ENCODE data around the gene LAMA2. TPM values are rescaled to one million over a fixed set of nuclear protein-coding genes. Genes with fewer than 3 reads are reported as not detected.
A peak's percentile ranks its signal among the peaks of the same experiment; 100 is the strongest.

LAMA2 gene
- total and polyA plus RNA-seq, 4 donors = 23.9 to 172 (median 78.5) TPM

DNA sequence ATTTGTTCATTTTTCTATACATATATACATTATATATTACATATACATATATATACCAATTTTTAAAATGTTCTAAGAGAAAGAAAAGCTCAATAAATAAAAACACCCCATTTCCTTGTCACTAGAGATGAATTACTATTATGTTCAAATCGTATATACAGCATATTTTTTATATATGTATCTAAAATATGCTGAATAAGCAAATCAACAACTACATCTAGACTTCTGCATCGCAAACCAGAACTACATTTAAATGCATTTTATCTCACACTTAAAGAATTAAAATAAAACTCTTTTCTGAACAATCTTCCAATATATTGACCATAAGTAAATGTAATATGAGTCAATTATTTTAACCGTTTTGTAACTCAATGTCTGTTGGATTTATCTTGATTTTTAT, 133.9 kb downstream of the LAMA2 start:
- no peak for DNase-seq (ENCODE audit: low read depth in 4 of 6, low spot score in 6 of 6)
- no CpG with 5 or more reads among the region's 3 CpGs for WGBS (ENCODE audit: insufficient coverage)
- Histone ChIP-seq H3K4me3 (ENCODE audit: low read depth, low read length) (no peak overlapping the region), H3K4me1 (ENCODE audit: control insufficient read depth, insufficient read depth, low read length) (no peaks in the 10 kb centered on the region), H3K36me3 (ENCODE audit: control insufficient read depth, insufficient read depth, low read length) (no peaks in the 10 kb centered on the region), H3K9me3 (ENCODE audit: control insufficient read depth, insufficient read depth, low read length) (no peaks in the 10 kb centered on the region), H3K27ac (ENCODE audit: low read depth, low read length) (no peak overlapping the region), H3K27me3 (ENCODE audit: control insufficient read depth, insufficient read depth, low read length) (no peaks in the 10 kb centered on the region)

DNA sequence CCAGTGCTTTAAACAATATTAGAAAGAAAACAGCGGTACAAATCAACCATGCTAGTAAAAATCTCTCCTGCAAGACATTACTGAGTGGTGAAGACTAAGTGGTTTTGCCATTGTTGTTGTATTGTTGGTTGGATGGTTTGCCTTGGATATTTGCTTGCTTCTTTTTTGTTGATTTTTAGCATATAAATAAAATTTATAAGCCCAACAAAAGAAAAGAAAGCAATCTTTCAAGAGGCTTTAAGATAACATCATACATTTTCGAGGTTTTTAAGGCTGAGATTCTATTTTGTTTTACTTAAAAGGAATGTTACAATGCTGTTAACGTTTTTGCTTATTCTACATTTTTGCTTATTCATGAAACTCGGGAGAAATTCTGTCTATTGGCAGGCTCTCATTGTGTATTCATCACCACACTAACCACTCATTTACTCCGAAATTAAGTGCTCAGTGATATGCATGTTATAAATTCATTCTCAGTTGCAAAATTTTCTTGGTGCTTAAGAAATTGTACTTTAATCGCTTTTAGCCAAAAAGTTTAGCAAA, 139.1 kb downstream of the LAMA2 start:
- Histone ChIP-seq H3K4me3 (ENCODE audit: low read depth, low read length) (no peak overlapping the region), H3K36me3 (ENCODE audit: control insufficient read depth, insufficient read depth, low read length) (no peaks in the 10 kb centered on the region), H3K27me3 (ENCODE audit: control insufficient read depth, insufficient read depth, low read length) (no peaks in the 10 kb centered on the region), H3K9me3 (ENCODE audit: control insufficient read depth, insufficient read depth, low read length) (no peaks in the 10 kb centered on the region), H3K4me1 (ENCODE audit: control insufficient read depth, insufficient read depth, low read length) (no peaks in the 10 kb centered on the region), H3K27ac (ENCODE audit: low read depth, low read length) (no peak overlapping the region)
- WGBS (ENCODE audit: insufficient coverage) = no CpG with 5 or more reads among the region's 6 CpGs
- no peak for DNase-seq (ENCODE audit: low read depth in 4 of 6, low spot score in 6 of 6)

DNA sequence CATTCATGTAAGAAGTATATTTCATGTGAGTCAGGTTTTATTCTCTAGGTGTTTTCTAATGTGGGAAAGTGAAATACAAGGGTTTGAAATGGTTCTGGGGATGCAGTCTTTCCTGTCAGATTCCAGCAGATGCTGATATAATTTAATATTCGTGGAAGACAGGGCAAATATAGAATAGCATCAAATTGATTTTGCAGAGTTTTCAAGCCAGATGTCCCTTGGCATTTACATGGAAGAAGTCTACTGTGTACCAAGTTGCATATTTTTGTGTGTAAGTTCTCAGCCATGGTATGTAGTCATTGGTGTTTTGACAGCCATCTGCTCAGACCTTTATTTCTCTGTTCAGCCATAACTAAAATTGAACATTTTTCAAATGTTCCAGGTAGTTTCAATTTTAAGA, 143.7 kb downstream of the LAMA2 start:
- WGBS (ENCODE audit: insufficient coverage) = 83% methylated on average over 1 of the region's 1 CpG
- H3K4me3 ChIP-seq (ENCODE audit: low read depth, low read length) = no peak overlapping the region
- no peaks in the 10 kb centered on the region for H3K36me3 ChIP-seq (ENCODE audit: control insufficient read depth, insufficient read depth, low read length)
- H3K4me1 ChIP-seq (ENCODE audit: control insufficient read depth, insufficient read depth, low read length) = no peaks in the 10 kb centered on the region
- peak in 1 of 6 donors; percentile 43 for DNase-seq (ENCODE audit: low read depth in 4 of 6, low spot score in 6 of 6)
- H3K27ac ChIP-seq (ENCODE audit: low read depth, low read length) = no peak overlapping the region
- no peaks in the 10 kb centered on the region for H3K27me3 ChIP-seq (ENCODE audit: control insufficient read depth, insufficient read depth, low read length)
- H3K9me3 ChIP-seq (ENCODE audit: control insufficient read depth, insufficient read depth, low read length) = no peaks in the 10 kb centered on the region

DNA sequence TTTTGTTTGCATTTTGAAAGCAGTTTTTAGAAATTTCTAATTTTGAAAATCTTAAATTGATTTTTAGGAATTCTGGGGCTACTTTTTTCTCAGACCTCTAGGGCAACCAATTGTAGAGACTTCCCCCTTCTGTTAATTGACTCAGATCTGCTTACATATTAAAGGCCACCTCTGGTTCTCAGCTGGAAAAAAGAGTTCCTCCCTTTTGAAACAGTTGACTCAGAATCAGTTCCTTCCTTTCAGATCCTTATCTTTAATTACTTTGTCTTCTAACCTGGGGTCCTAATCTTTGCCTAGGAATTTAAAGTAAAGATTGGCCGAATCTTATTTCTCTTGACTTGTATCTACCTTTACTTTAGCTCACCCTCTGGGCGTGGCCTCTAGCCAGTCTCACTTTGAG, 146.8 kb downstream of the LAMA2 start:
- Histone ChIP-seq H3K36me3 (ENCODE audit: control insufficient read depth, insufficient read depth, low read length) (no peaks in the 10 kb centered on the region), H3K27ac (ENCODE audit: low read depth, low read length) (no peak overlapping the region), H3K27me3 (ENCODE audit: control insufficient read depth, insufficient read depth, low read length) (no peaks in the 10 kb centered on the region), H3K4me1 (ENCODE audit: control insufficient read depth, insufficient read depth, low read length) (no peaks in the 10 kb centered on the region), H3K9me3 (ENCODE audit: control insufficient read depth, insufficient read depth, low read length) (no peaks in the 10 kb centered on the region), H3K4me3 (ENCODE audit: low read depth, low read length) (no peak overlapping the region)
- DNase-seq (ENCODE audit: low read depth in 4 of 6, low spot score in 6 of 6) = no peak
- 43% methylated on average over 1 of the region's 2 CpGs for WGBS (ENCODE audit: insufficient coverage)

DNA sequence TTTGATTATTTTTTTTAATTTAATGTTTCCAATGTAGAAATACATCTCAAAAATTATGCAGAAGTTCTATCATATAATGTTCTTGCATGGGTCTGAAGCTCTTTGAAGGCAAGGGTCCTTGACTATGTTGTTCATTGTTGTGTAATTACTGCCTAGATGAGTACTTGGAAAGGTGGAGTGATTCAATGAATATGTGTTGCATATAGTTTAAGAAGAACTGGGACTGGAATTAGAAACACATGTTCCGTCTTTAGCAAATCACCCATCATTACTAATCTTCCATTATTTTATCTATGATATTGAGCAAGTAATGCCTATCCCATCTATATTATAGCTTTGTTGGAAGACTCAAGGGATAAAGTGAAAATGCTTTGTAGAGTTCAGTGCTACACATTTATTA, 147.3 kb downstream of the LAMA2 start:
- no peaks in the 10 kb centered on the region for H3K27me3 ChIP-seq (ENCODE audit: control insufficient read depth, insufficient read depth, low read length)
- no CpG with 5 or more reads among the region's 1 CpG for WGBS (ENCODE audit: insufficient coverage)
- DNase-seq (ENCODE audit: low read depth in 4 of 6, low spot score in 6 of 6) = no peak
- no peak overlapping the region for H3K27ac ChIP-seq (ENCODE audit: low read depth, low read length)
- no peaks in the 10 kb centered on the region for H3K9me3 ChIP-seq (ENCODE audit: control insufficient read depth, insufficient read depth, low read length)
- no peak overlapping the region for H3K4me3 ChIP-seq (ENCODE audit: low read depth, low read length)
- H3K36me3 ChIP-seq (ENCODE audit: control insufficient read depth, insufficient read depth, low read length) = no peaks in the 10 kb centered on the region
- H3K4me1 ChIP-seq (ENCODE audit: control insufficient read depth, insufficient read depth, low read length) = no peaks in the 10 kb centered on the region

DNA sequence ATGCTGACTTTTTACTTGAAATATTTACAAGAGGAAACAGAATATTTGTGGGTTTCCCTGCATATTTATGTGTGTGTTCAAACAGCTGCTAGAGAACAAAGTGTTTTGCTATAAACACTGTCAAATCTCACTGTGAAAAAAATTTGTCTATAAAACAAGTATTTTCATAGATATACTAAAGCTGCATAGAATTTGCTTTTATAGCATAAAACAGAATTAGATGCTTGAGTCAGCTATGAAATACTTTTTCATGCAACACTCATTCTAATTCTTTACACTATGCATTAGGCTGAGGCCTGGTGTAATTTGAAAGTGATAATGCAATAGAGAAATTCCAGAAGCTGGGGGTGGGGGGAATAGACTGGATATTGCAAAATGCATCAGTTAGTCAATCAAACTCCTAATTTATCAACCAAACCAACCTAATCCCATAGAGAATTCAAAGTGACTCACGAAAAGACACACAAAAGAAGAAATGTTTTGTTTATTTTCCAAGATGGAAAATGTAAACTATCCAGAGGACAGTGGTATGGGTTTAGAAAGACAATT, 148.2 kb downstream of the LAMA2 start:
- DNase-seq (ENCODE audit: low read depth in 4 of 6, low spot score in 6 of 6) = no peak
- no peaks in the 10 kb centered on the region for H3K36me3 ChIP-seq (ENCODE audit: control insufficient read depth, insufficient read depth, low read length)
- no peak overlapping the region for H3K27ac ChIP-seq (ENCODE audit: low read depth, low read length)
- no peaks in the 10 kb centered on the region for H3K27me3 ChIP-seq (ENCODE audit: control insufficient read depth, insufficient read depth, low read length)
- no peak overlapping the region for H3K4me3 ChIP-seq (ENCODE audit: low read depth, low read length)
- H3K4me1 ChIP-seq (ENCODE audit: control insufficient read depth, insufficient read depth, low read length) = no peaks in the 10 kb centered on the region
- no peaks in the 10 kb centered on the region for H3K9me3 ChIP-seq (ENCODE audit: control insufficient read depth, insufficient read depth, low read length)
- no CpG with 5 or more reads among the region's 1 CpG for WGBS (ENCODE audit: insufficient coverage)

DNA sequence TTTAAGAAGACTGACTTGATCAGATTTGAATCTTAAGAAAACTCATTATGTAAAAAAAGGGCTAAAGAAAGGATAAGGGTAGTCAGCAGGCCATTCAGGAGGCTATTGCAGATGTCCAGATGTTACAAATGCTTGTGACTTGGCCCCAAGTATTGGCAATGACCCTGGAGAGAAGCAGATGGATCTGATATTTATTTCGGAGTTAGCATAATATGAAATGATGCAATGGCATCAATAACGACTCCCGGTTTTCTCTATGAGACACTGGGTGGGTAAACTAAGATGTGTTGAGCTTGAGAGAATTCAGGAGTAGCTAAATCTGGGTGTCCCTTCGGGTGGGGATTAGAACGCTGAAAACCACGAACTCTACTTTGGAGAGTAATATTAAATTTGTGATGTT, 149.7 kb downstream of the LAMA2 start:
- no peaks in the 10 kb centered on the region for H3K9me3 ChIP-seq (ENCODE audit: control insufficient read depth, insufficient read depth, low read length)
- no peak overlapping the region for H3K4me3 ChIP-seq (ENCODE audit: low read depth, low read length)
- H3K36me3 ChIP-seq (ENCODE audit: control insufficient read depth, insufficient read depth, low read length) = no peaks in the 10 kb centered on the region
- no peak overlapping the region for H3K27ac ChIP-seq (ENCODE audit: low read depth, low read length)
- H3K4me1 ChIP-seq (ENCODE audit: control insufficient read depth, insufficient read depth, low read length) = no peaks in the 10 kb centered on the region
- no peaks in the 10 kb centered on the region for H3K27me3 ChIP-seq (ENCODE audit: control insufficient read depth, insufficient read depth, low read length)
- no peak for DNase-seq (ENCODE audit: low read depth in 4 of 6, low spot score in 6 of 6)
- WGBS (ENCODE audit: insufficient coverage) = 92% methylated on average over 4 of the region's 6 CpGs

DNA sequence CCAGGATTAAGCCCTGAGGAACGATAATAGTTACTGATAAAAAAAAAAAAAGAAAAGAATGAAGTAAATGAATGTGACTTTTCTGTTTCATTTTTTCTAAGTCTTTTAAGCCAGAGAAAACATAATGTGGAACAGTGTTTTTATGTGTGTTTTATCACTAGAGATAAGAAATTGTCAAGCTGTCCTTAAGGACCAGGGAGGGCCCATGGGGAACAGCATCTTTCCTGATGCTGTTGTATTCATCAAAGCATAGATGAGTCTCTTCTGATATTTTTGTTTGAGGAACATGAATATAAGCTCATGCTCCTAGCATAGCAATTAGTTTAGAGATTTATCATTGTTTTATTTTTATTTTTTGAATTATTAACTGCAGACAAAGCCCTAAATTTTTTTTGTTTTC, 150.2 kb downstream of the LAMA2 start:
- H3K27me3 ChIP-seq (ENCODE audit: control insufficient read depth, insufficient read depth, low read length) = no peaks in the 10 kb centered on the region
- WGBS (ENCODE audit: insufficient coverage) = no CpG with 5 or more reads among the region's 1 CpG
- H3K4me1 ChIP-seq (ENCODE audit: control insufficient read depth, insufficient read depth, low read length) = no peaks in the 10 kb centered on the region
- H3K36me3 ChIP-seq (ENCODE audit: control insufficient read depth, insufficient read depth, low read length) = no peaks in the 10 kb centered on the region
- no peaks in the 10 kb centered on the region for H3K9me3 ChIP-seq (ENCODE audit: control insufficient read depth, insufficient read depth, low read length)
- no peak overlapping the region for H3K27ac ChIP-seq (ENCODE audit: low read depth, low read length)
- no peak for DNase-seq (ENCODE audit: low read depth in 4 of 6, low spot score in 6 of 6)
- no peak overlapping the region for H3K4me3 ChIP-seq (ENCODE audit: low read depth, low read length)

DNA sequence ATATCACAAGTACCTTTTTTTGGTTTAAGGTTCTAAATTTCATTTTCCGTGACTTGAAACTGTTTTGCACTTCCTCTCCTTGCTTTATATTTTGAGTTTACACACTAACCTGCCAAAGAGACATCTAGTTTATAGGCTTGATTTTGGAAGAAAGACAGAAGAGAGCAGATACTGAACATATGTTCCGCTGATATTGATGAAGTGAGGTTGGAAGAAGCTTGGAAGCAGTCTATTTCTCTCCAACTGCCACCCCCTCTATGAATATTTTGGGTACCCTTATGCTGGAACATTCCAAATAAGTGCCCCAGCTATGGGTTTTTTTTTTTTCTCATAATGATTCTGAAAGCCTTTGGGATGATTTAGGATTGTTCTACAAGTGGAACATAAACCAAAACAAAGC, 150.6 kb downstream of the LAMA2 start:
- peak in 1 of 6 donors; percentile 62 for DNase-seq (ENCODE audit: low read depth in 4 of 6, low spot score in 6 of 6)
- Histone ChIP-seq H3K4me1 (ENCODE audit: control insufficient read depth, insufficient read depth, low read length) (no peaks in the 10 kb centered on the region), H3K27me3 (ENCODE audit: control insufficient read depth, insufficient read depth, low read length) (no peaks in the 10 kb centered on the region), H3K27ac (ENCODE audit: low read depth, low read length) (no peak overlapping the region), H3K4me3 (ENCODE audit: low read depth, low read length) (no peak overlapping the region), H3K9me3 (ENCODE audit: control insufficient read depth, insufficient read depth, low read length) (no peaks in the 10 kb centered on the region), H3K36me3 (ENCODE audit: control insufficient read depth, insufficient read depth, low read length) (no peaks in the 10 kb centered on the region)
- no CpG with 5 or more reads among the region's 2 CpGs for WGBS (ENCODE audit: insufficient coverage)

DNA sequence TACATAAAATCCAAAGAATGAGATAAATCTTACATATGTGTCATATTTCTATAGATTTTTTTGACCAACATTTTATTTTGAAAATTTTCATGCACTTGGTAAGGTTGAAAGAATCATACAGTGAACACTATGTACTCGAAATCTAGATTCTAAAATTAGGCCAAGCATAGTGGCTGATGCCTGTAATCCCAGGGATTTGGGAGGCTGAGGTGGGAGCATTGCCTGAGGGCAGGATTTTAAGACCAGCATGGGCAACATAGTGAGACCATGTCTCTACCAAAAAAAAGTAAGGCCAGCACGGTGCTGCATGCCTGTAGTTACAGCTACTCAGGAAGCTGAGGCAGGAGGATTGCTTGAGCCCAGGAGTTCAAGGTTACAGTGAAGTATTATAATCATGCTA, 158.6 kb downstream of the LAMA2 start:
- Histone ChIP-seq H3K9me3 (ENCODE audit: control insufficient read depth, insufficient read depth, low read length) (peaks cover 4% of the 10 kb centered on the region), H3K27ac (ENCODE audit: low read depth, low read length) (no peak overlapping the region), H3K27me3 (ENCODE audit: control insufficient read depth, insufficient read depth, low read length) (no peaks in the 10 kb centered on the region), H3K36me3 (ENCODE audit: control insufficient read depth, insufficient read depth, low read length) (no peaks in the 10 kb centered on the region), H3K4me1 (ENCODE audit: control insufficient read depth, insufficient read depth, low read length) (no peaks in the 10 kb centered on the region), H3K4me3 (ENCODE audit: low read depth, low read length) (no peak overlapping the region)
- no peak for DNase-seq (ENCODE audit: low read depth in 4 of 6, low spot score in 6 of 6)
- 100% methylated on average over 1 of the region's 2 CpGs for WGBS (ENCODE audit: insufficient coverage)
